Measurements from ENCODE around the gene PELI1. TPM values are rescaled to one million over a fixed set of nuclear protein-coding genes. Genes with fewer than 3 reads are reported as not detected.
A peak's percentile ranks its signal among the peaks of the same experiment; 100 is the strongest.
"Not testable (repeated sequence)": the region's sequence is repeated elsewhere in the genome, so short reads cannot be mapped to it uniquely, and the experiment has no call there.

Gene PELI1
- total and polyA plus RNA-seq, 4 experiments from 2014 or later: 11.3 to 40.5 (median 26.1) TPM

GRCh38 chr2:64108666-64109241, 35.5 kb downstream of the PELI1 start:
- Histone ChIP-seq H3K36me3 (ENCODE audit: insufficient read depth, low read length) (peaks cover 23% of the 10 kb centered on the region), H3K9me3 (ENCODE audit: control insufficient read depth in 1 of 2, low read length in 2 of 2) (no peaks in the 10 kb centered on the region), H3K4me3 (ENCODE audit: low read length in 2 of 2) (no peak overlapping the region), H3K27ac (ENCODE audit: low read depth, low read length) (no peak overlapping the region), H3K27me3 (ENCODE audit: insufficient read depth, low read length) (no peaks in the 10 kb centered on the region), H3K4me1 (ENCODE audit: insufficient read depth, low read length) (peaks cover 53% of the 10 kb centered on the region)
- no peaks in the 10 kb centered on the region for H3K27me3 Mint-ChIP-seq
- intact Hi-C loops (cut with micrococcal nuclease): loop anchor here (2.0 kb wide), 1 partner anchor 14 kb away; no protein-coding TSS in a partner anchor
- POLR2A ChIA-PET (ENCODE audit: partially characterized antibody): no interaction called here
- H3K4me1 Mint-ChIP-seq: peaks cover 33 to 66% (median 44%) of the 10 kb centered on the region in 4 donors
- no peak for DNase-seq
- peaks cover 20 to 45% of the 10 kb centered on the region in 2 donors for H3K36me3 Mint-ChIP-seq
- CTCF ChIA-PET (ENCODE audit: partially characterized antibody): interaction anchor here (0.6 to 1.5 kb wide), 2 partner anchors 12 to 219 kb away, joined by 3 to 4 read pairs; no protein-coding TSS in a partner anchor
- H3K9me3 Mint-ChIP-seq: peaks cover 0 to 2% (median 0%) of the 10 kb centered on the region in 8 donors
- H3K4me3 Mint-ChIP-seq: peak overlapping the region in 1 of 8 donors; percentile 35
- H3K27ac Mint-ChIP-seq: peak overlapping the region in 5 of 7 donors; percentile 1 to 47 (median 12)

- ChIA-PET POLR2A (ENCODE audit: partially characterized antibody) (no interaction called here), CTCF (ENCODE audit: partially characterized antibody) (interaction anchor here (0.7 to 1.3 kb wide), 3 partner anchors 14 to 221 kb away, joined by 3 read pairs; no protein-coding TSS in a partner anchor)
- DNase-seq: no peak
- Histone ChIP-seq H3K4me1 (ENCODE audit: insufficient read depth, low read length) (peaks cover 57% of the 10 kb centered on the region), H3K9me3 (ENCODE audit: control insufficient read depth in 1 of 2, low read length in 2 of 2) (no peaks in the 10 kb centered on the region), H3K36me3 (ENCODE audit: insufficient read depth, low read length) (peaks cover 23% of the 10 kb centered on the region), H3K4me3 (ENCODE audit: low read length in 2 of 2) (no peak overlapping the region), H3K27me3 (ENCODE audit: insufficient read depth, low read length) (no peaks in the 10 kb centered on the region), H3K27ac (ENCODE audit: low read depth, low read length) (no peak overlapping the region)
- H3K4me1 Mint-ChIP-seq: peaks cover 34 to 72% (median 51%) of the 10 kb centered on the region in 4 donors
- peaks cover 0 to 2% (median 0%) of the 10 kb centered on the region in 8 donors for H3K9me3 Mint-ChIP-seq
- H3K4me3 Mint-ChIP-seq: peak overlapping the region in 1 of 8 donors; percentile 34
- H3K27me3 Mint-ChIP-seq: no peaks in the 10 kb centered on the region
- intact Hi-C loops (cut with micrococcal nuclease): no loop called here
- peaks cover 20 to 55% of the 10 kb centered on the region in 2 donors for H3K36me3 Mint-ChIP-seq
- H3K27ac Mint-ChIP-seq: peak overlapping the region in 6 of 7 donors; percentile 3 to 51 (median 28)
These were observed 37.7 kb downstream of the PELI1 start for GRCh38 chr2:64106481-64106880.

GRCh38 chr2:64105670-64106461, 38.4 kb downstream of the PELI1 start:
- H3K4me3 Mint-ChIP-seq: no peak overlapping the region
- no peaks in the 10 kb centered on the region for H3K27me3 Mint-ChIP-seq
- no peak for DNase-seq
- Histone ChIP-seq H3K4me1 (ENCODE audit: insufficient read depth, low read length) (peaks cover 58% of the 10 kb centered on the region), H3K4me3 (ENCODE audit: low read length in 2 of 2) (no peak overlapping the region), H3K27ac (ENCODE audit: low read depth, low read length) (no peak overlapping the region), H3K9me3 (ENCODE audit: control insufficient read depth in 1 of 2, low read length in 2 of 2) (no peaks in the 10 kb centered on the region), H3K27me3 (ENCODE audit: insufficient read depth, low read length) (no peaks in the 10 kb centered on the region), H3K36me3 (ENCODE audit: insufficient read depth, low read length) (peaks cover 23% of the 10 kb centered on the region)
- peaks cover 0 to 2% (median 0%) of the 10 kb centered on the region in 8 donors for H3K9me3 Mint-ChIP-seq
- POLR2A ChIA-PET (ENCODE audit: partially characterized antibody): no interaction called here
- H3K4me1 Mint-ChIP-seq: peaks cover 33 to 75% (median 51%) of the 10 kb centered on the region in 4 donors
- CTCF ChIA-PET (ENCODE audit: partially characterized antibody): interaction anchor here (0.7 to 1.3 kb wide), 3 partner anchors 14 to 222 kb away, joined by 3 read pairs; no protein-coding TSS in a partner anchor
- intact Hi-C loops (cut with micrococcal nuclease): no loop called here
- H3K36me3 Mint-ChIP-seq: peaks cover 20 to 53% of the 10 kb centered on the region in 2 donors
- H3K27ac Mint-ChIP-seq: peak overlapping the region in 3 of 7 donors; percentile 34 to 52 (median 35)

DNA sequence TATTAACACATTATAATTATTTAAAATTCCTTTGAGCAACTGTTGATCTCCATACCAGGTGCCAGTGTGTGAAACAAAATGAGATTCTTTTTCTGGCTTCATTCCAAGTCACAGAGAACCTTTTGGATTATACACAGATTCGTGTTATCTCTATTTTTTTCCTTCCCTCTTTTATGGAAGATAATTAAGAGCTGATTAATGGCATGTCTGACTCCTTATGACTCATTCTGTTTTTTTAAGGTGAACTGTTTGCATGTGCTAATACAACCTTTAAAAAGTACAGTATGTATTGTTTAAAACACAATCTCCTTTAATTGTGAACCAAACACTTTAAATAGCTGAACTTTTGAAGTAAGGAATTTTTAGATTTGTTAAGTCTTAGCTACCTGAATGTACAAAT, 39.3 kb downstream of the PELI1 start:
- Histone ChIP-seq H3K4me3 (ENCODE audit: low read length in 2 of 2) (no peak overlapping the region), H3K27me3 (ENCODE audit: insufficient read depth, low read length) (no peaks in the 10 kb centered on the region), H3K9me3 (ENCODE audit: control insufficient read depth in 1 of 2, low read length in 2 of 2) (no peaks in the 10 kb centered on the region), H3K36me3 (ENCODE audit: insufficient read depth, low read length) (peaks cover 23% of the 10 kb centered on the region), H3K27ac (ENCODE audit: low read depth, low read length) (no peak overlapping the region), H3K4me1 (ENCODE audit: insufficient read depth, low read length) (peaks cover 56% of the 10 kb centered on the region)
- no peaks in the 10 kb centered on the region for H3K27me3 Mint-ChIP-seq
- ChIA-PET POLR2A (ENCODE audit: partially characterized antibody) (no interaction called here), CTCF (ENCODE audit: partially characterized antibody) (interaction anchor here (0.8 kb wide), 1 partner anchor 222 kb away, joined by 3 read pairs; no protein-coding TSS in a partner anchor)
- peaks cover 20 to 54% of the 10 kb centered on the region in 2 donors for H3K36me3 Mint-ChIP-seq
- H3K4me1 Mint-ChIP-seq: peaks cover 30 to 72% (median 46%) of the 10 kb centered on the region in 4 donors
- peak overlapping the region in 2 of 7 donors; percentile 41 to 52 for H3K27ac Mint-ChIP-seq
- intact Hi-C loops (cut with micrococcal nuclease): no loop called here
- no peak overlapping the region for H3K4me3 Mint-ChIP-seq
- no peaks in the 10 kb centered on the region for H3K9me3 Mint-ChIP-seq
- DNase-seq: no peak

DNA sequence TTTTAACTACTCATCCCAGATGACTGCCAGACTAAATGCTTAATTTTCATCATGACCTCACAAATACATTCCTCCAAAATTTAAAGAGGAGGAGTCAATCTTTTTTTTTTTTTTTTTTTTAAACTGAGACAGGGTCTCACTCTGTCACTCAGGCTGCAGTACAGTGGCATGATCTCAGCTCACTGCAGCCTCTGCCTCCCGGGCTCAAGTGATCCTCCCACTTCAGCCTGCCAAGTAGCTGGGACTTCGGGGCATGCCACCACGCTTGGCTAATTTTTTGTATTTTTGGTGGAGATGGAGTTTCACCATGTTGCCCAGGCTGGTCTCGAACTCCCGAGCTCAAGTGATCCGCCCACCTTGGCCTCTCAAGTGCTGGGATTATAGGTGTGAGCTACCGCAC, 41.5 kb downstream of the PELI1 start:
- H3K27me3 Mint-ChIP-seq; intact Hi-C loops (cut with micrococcal nuclease); H3K27me3 ChIP-seq (ENCODE audit: insufficient read depth, low read length); H3K9me3 Mint-ChIP-seq; H3K27ac ChIP-seq (ENCODE audit: low read depth, low read length); DNase-seq; H3K4me3 ChIP-seq (ENCODE audit: low read length in 2 of 2); H3K9me3 ChIP-seq (ENCODE audit: control insufficient read depth in 1 of 2, low read length in 2 of 2): not testable (repeated sequence)
- peaks cover 29 to 63% of the 10 kb centered on the region in 2 donors for H3K36me3 Mint-ChIP-seq
- POLR2A ChIA-PET (ENCODE audit: partially characterized antibody): interaction anchor here (0.9 kb wide), 1 partner anchor 225 kb away, joined by 3 read pairs; no protein-coding TSS in a partner anchor
- Histone ChIP-seq H3K36me3 (ENCODE audit: insufficient read depth, low read length) (peaks cover 31% of the 10 kb centered on the region), H3K4me1 (ENCODE audit: insufficient read depth, low read length) (peaks cover 44% of the 10 kb centered on the region)
- CTCF ChIA-PET (ENCODE audit: partially characterized antibody): interaction anchor here (1.6 kb wide), 1 partner anchor 385 kb away, joined by 6 read pairs; no protein-coding TSS in a partner anchor
- H3K4me1 Mint-ChIP-seq: peaks cover 27 to 59% (median 35%) of the 10 kb centered on the region in 4 donors
- H3K27ac Mint-ChIP-seq: peak overlapping the region in 6 of 7 donors; percentile 4 to 58 (median 16)
- H3K4me3 Mint-ChIP-seq: peak overlapping the region in 2 of 8 donors; percentile 31 to 44

- no peaks in the 10 kb centered on the region for H3K27me3 Mint-ChIP-seq
- Histone ChIP-seq H3K36me3 (ENCODE audit: insufficient read depth, low read length) (peaks cover 24% of the 10 kb centered on the region), H3K9me3 (ENCODE audit: control insufficient read depth in 1 of 2, low read length in 2 of 2) (no peaks in the 10 kb centered on the region), H3K4me3 (ENCODE audit: low read length in 2 of 2) (no peak overlapping the region), H3K27me3 (ENCODE audit: insufficient read depth, low read length) (no peaks in the 10 kb centered on the region), H3K4me1 (ENCODE audit: insufficient read depth, low read length) (peaks cover 44% of the 10 kb centered on the region), H3K27ac (ENCODE audit: low read depth, low read length) (no peak overlapping the region)
- H3K27ac Mint-ChIP-seq: peak overlapping the region; percentile 24 to 86 (median 55)
- H3K36me3 Mint-ChIP-seq: peaks cover 30 to 62% of the 10 kb centered on the region in 2 donors
- intact Hi-C loops (cut with micrococcal nuclease): loop anchor here (2.0 kb wide), 1 partner anchor 42 kb away; no protein-coding TSS in a partner anchor
- peaks cover 0 to 3% (median 0%) of the 10 kb centered on the region in 8 donors for H3K9me3 Mint-ChIP-seq
- DNase-seq: peak in 3 of 5 donors; percentile 19 to 25 (median 21)
- CTCF ChIA-PET (ENCODE audit: partially characterized antibody): interaction anchor here (0.7 to 1.2 kb wide), 4 partner anchors 22 to 732 kb away, joined by 3 to 5 read pairs (median 3); no protein-coding TSS in a partner anchor
- peaks cover 22 to 52% (median 30%) of the 10 kb centered on the region in 4 donors for H3K4me1 Mint-ChIP-seq
- POLR2A ChIA-PET (ENCODE audit: partially characterized antibody): interaction anchor here (0.6 to 1.1 kb wide), 5 partner anchors 8 to 78 kb away, joined by 3 to 8 read pairs (median 3); no protein-coding TSS in a partner anchor
- peak overlapping the region in 7 of 8 donors; percentile 8 to 79 (median 59) for H3K4me3 Mint-ChIP-seq
These were observed 43.1 kb downstream of the PELI1 start for GRCh38 chr2:64101141-64101591.
